Measurements from ENCODE around the gene COG2.

The COG2 gene

GRCh38 chr1:230725256-230726012, 83.2 kb downstream of the COG2 start:
- DNase-seq = no peak

DNA sequence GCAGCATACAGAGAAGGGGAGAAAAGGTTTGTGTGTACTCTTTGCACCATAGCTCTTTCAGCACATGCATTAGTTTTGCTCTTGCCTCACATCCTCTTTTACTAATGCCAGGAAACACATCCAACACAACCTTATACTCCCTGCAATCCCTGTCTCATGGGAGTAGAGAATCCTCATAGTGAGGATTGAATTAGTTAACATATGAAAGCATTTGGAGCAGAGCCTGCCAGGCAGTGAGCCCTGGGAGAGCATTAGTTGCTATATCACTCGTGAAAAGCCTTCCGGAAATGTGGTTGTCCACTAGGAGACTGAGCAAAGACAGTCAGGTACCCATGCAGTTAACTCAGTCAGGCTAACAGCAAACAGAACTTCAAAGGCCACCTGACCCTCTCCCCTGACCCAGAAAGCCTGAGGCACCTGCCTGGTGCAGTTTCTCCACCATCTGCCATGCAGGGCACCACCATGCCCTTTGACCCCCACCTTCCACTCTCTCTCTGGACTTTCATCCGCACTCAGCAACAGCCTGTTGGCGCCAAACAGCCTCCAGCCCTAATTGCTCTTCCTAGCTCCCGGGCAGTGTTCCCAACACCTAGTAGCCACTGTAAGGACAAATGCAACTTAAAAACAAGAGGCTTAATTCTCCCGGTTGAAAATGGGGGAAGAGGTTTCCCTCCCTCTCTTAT, 86.6 kb downstream of the COG2 start:
- no peak for DNase-seq

- no peak for DNase-seq
Measured at GRCh38 chr1:230730977-230731376, 88.7 kb downstream of the COG2 start.

DNA sequence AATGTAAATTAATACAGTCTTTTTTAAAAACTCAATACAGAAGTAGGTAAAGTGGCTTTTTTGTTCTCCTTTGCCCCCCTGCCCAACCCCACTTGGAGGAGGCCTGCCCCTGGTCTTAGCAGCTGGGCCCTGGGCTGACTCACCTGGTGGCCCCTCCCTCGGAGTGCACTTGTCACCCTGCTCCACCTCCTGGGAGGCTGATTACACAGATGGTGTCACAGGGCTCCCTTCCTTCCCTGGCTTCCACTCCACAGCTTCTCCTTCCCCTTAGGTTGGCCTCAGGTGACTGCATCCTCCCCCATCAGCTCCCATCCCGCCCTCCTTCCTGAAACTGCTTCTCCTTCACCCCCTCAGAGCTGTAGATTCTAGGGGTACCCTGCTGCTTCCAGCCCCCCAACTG, 93.2 kb downstream of the COG2 start:
- DNase-seq = no peak

GRCh38 chr1:230737622-230738262, 95.5 kb downstream of the COG2 start:
- DNase-seq = no peak

- DNase-seq = no peak
Measured at GRCh38 chr1:230739564-230740290, 97.4 kb downstream of the COG2 start.

All from NK-92 treated with Interleukin-12 subunit alpha and Interleukin-12 subunit beta, amount 100 ng/mL, for 24 hours (cell line).